ENCODE measurements around the gene PAQR9. TPM values are rescaled to one million over a fixed set of nuclear protein-coding genes. Genes with fewer than 3 reads are reported as not detected.

The PAQR9 gene
- total RNA-seq, 1 donor from 2014 or later: not detected

GRCh38 chr3:142972092-142972753, 8.7 kb upstream of the PAQR9 start:
- no peak overlapping the region for H3K4me3 Mint-ChIP-seq
- no peaks in the 10 kb centered on the region for H3K9me3 Mint-ChIP-seq
- H3K27me3 Mint-ChIP-seq (ENCODE audit: low read depth): peaks cover 19% of the 10 kb centered on the region
- peaks cover 3% of the 10 kb centered on the region for H3K4me1 Mint-ChIP-seq
- DNase-seq (ENCODE audit: low spot score in 2 of 2, unreplicated experiment in 2 of 2): no peak
- TF ChIP-seq, protein P1, sequence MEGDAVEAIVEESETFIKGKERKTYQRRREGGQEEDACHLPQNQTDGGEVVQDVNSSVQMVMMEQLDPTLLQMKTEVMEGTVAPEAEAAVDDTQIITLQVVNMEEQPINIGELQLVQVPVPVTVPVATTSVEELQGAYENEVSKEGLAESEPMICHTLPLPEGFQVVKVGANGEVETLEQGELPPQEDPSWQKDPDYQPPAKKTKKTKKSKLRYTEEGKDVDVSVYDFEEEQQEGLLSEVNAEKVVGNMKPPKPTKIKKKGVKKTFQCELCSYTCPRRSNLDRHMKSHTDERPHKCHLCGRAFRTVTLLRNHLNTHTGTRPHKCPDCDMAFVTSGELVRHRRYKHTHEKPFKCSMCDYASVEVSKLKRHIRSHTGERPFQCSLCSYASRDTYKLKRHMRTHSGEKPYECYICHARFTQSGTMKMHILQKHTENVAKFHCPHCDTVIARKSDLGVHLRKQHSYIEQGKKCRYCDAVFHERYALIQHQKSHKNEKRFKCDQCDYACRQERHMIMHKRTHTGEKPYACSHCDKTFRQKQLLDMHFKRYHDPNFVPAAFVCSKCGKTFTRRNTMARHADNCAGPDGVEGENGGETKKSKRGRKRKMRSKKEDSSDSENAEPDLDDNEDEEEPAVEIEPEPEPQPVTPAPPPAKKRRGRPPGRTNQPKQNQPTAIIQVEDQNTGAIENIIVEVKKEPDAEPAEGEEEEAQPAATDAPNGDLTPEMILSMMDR (IDR thresholded peaks at IDR 0.05; ENCODE audit: unreplicated experiment): no peak
- no peaks in the 10 kb centered on the region for H3K36me3 Mint-ChIP-seq
- H3K27ac Mint-ChIP-seq: no peak overlapping the region

DNA sequence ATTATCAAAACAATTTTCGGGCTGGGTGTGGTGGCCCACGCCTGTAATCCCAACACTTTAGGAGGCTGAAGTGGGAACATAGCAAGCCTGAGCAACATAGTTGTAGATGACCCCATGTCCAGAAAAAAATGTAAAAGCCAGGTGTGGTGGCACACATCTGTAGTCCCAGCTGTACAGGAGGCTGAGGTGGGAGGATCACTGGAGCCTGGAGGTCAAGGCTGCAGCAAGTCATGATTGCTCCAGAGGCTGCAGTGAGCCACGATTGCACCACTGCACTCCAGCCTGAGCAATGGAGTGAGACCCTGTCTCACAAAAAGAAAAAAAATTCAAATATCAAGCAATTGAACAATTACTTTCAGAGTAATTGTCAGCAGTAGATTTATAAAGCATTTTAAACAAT, 8.0 kb upstream of the PAQR9 start:
- Mint-ChIP-seq H3K27ac (no peak overlapping the region), H3K27me3 (ENCODE audit: low read depth) (peaks cover 26% of the 10 kb centered on the region), H3K4me3 (no peak overlapping the region), H3K9me3 (no peaks in the 10 kb centered on the region), H3K36me3 (no peaks in the 10 kb centered on the region), H3K4me1 (peaks cover under 1% of the 10 kb centered on the region)
- TF ChIP-seq, protein P1 (IDR thresholded peaks at IDR 0.05; ENCODE audit: unreplicated experiment): no peak
- no peak for DNase-seq (ENCODE audit: low spot score in 2 of 2, unreplicated experiment in 2 of 2)

- Mint-ChIP-seq H3K27ac (no peak overlapping the region), H3K4me1 (peaks cover 4% of the 10 kb centered on the region), H3K36me3 (no peaks in the 10 kb centered on the region), H3K27me3 (ENCODE audit: low read depth) (peaks cover 48% of the 10 kb centered on the region), H3K4me3 (no peak overlapping the region), H3K9me3 (no peaks in the 10 kb centered on the region)
- no peak for DNase-seq (ENCODE audit: low spot score in 2 of 2, unreplicated experiment in 2 of 2)
- TF ChIP-seq, protein P1 (IDR thresholded peaks at IDR 0.05; ENCODE audit: unreplicated experiment): no peak
These were observed 5.0 kb upstream of the PAQR9 start for GRCh38 chr3:142968319-142969025.

GRCh38 chr3:142966808-142967207, 3.3 kb upstream of the PAQR9 start:
- peaks cover 6% of the 10 kb centered on the region for H3K36me3 Mint-ChIP-seq
- peaks cover 6% of the 10 kb centered on the region for H3K9me3 Mint-ChIP-seq
- no peak for DNase-seq (ENCODE audit: low spot score in 2 of 2, unreplicated experiment in 2 of 2)
- H3K4me3 Mint-ChIP-seq: no peak overlapping the region
- peaks cover 6% of the 10 kb centered on the region for H3K4me1 Mint-ChIP-seq
- TF ChIP-seq, protein P1 (IDR thresholded peaks at IDR 0.05; ENCODE audit: unreplicated experiment): no peak
- H3K27ac Mint-ChIP-seq: no peak overlapping the region
- H3K27me3 Mint-ChIP-seq (ENCODE audit: low read depth): peaks cover 60% of the 10 kb centered on the region

- Mint-ChIP-seq H3K4me1 (peaks cover 6% of the 10 kb centered on the region), H3K27me3 (ENCODE audit: low read depth) (peaks cover 66% of the 10 kb centered on the region), H3K4me3 (no peak overlapping the region), H3K36me3 (peaks cover 6% of the 10 kb centered on the region), H3K9me3 (peaks cover 7% of the 10 kb centered on the region), H3K27ac (no peak overlapping the region)
- TF ChIP-seq, protein P1 (IDR thresholded peaks at IDR 0.05; ENCODE audit: unreplicated experiment): no peak
- no peak for DNase-seq (ENCODE audit: low spot score in 2 of 2, unreplicated experiment in 2 of 2)
These were observed 2.1 kb upstream of the PAQR9 start for GRCh38 chr3:142965581-142965980.

Data from mesothelial cell of epicardium (in vitro differentiated cells).